Measurements from ENCODE around the gene ARL6IP4. TPM values are rescaled to one million over a fixed set of nuclear protein-coding genes. Genes with fewer than 3 reads are reported as not detected.
A peak's percentile ranks its signal among the peaks of the same experiment; 100 is the strongest.

Gene ARL6IP4
- total RNA-seq, 1 donor from 2014 or later = 173 TPM

- no peaks in the 10 kb centered on the region for H3K9me3 Mint-ChIP-seq
- peak overlapping the region; percentile 99 for H3K4me3 Mint-ChIP-seq
- no peaks in the 10 kb centered on the region for H3K36me3 Mint-ChIP-seq (ENCODE audit: low read depth)
- H3K27me3 Mint-ChIP-seq (ENCODE audit: low read depth) = peaks cover 3% of the 10 kb centered on the region
- peak; percentile 98 for DNase-seq (ENCODE audit: low read depth, low spot score)
- H3K27ac Mint-ChIP-seq (ENCODE audit: unreplicated experiment) = peak overlapping the region; percentile 100
- no peak for TF ChIP-seq CTCF (conservative IDR thresholded peaks at IDR 0.05)
- peaks cover 21% of the 10 kb centered on the region for H3K4me1 Mint-ChIP-seq
Observed at GRCh38 chr12:122974274-122974891, 6.1 kb upstream of the ARL6IP4 start.

- H3K27me3 Mint-ChIP-seq (ENCODE audit: low read depth) = peaks cover 5% of the 10 kb centered on the region
- H3K36me3 Mint-ChIP-seq (ENCODE audit: low read depth) = no peaks in the 10 kb centered on the region
- peaks cover 26% of the 10 kb centered on the region for H3K4me1 Mint-ChIP-seq
- TF ChIP-seq CTCF (conservative IDR thresholded peaks at IDR 0.05) = no peak
- peak within 1 kb of the TSS; percentile 100 for H3K27ac Mint-ChIP-seq (ENCODE audit: unreplicated experiment)
- H3K4me3 Mint-ChIP-seq = peak within 1 kb of the TSS; percentile 99
- DNase-seq (ENCODE audit: low read depth, low spot score) = peak; percentile 78
- H3K9me3 Mint-ChIP-seq = no peaks in the 10 kb centered on the region
Observed at GRCh38 chr12:122974892-122975789, 5.3 kb upstream of the ARL6IP4 start, which contains the start of gene OGFOD2. Gene OGFOD2 (plus strand): TSS chr12:122975244. CDS start chr12:122975252, 8 bp downstream.

- Mint-ChIP-seq H3K27me3 (ENCODE audit: low read depth) (peaks cover 6% of the 10 kb centered on the region), H3K27ac (ENCODE audit: unreplicated experiment) (peak overlapping the region; percentile 100), H3K4me1 (peaks cover 27% of the 10 kb centered on the region), H3K36me3 (ENCODE audit: low read depth) (no peaks in the 10 kb centered on the region), H3K9me3 (no peaks in the 10 kb centered on the region), H3K4me3 (peak overlapping the region; percentile 99)
- no peak for TF ChIP-seq CTCF (conservative IDR thresholded peaks at IDR 0.05)
- DNase-seq (ENCODE audit: low read depth, low spot score) = no peak
Observed at GRCh38 chr12:122975790-122976647, 4.5 kb upstream of the ARL6IP4 start.

GRCh38 chr12:122976648-122976975, 3.9 kb upstream of the ARL6IP4 start:
- TF ChIP-seq CTCF (conservative IDR thresholded peaks at IDR 0.05) = no peak
- no peak for DNase-seq (ENCODE audit: low read depth, low spot score)
- H3K4me3 Mint-ChIP-seq = peak overlapping the region; percentile 99
- H3K4me1 Mint-ChIP-seq = peaks cover 29% of the 10 kb centered on the region
- no peaks in the 10 kb centered on the region for H3K9me3 Mint-ChIP-seq
- H3K27me3 Mint-ChIP-seq (ENCODE audit: low read depth) = peaks cover 6% of the 10 kb centered on the region
- H3K27ac Mint-ChIP-seq (ENCODE audit: unreplicated experiment) = no peak overlapping the region
- H3K36me3 Mint-ChIP-seq (ENCODE audit: low read depth) = no peaks in the 10 kb centered on the region

- no peak for DNase-seq (ENCODE audit: low read depth, low spot score)
- peaks cover 35% of the 10 kb centered on the region for H3K4me1 Mint-ChIP-seq
- H3K36me3 Mint-ChIP-seq (ENCODE audit: low read depth) = no peaks in the 10 kb centered on the region
- H3K27me3 Mint-ChIP-seq (ENCODE audit: low read depth) = peaks cover 6% of the 10 kb centered on the region
- no peak for TF ChIP-seq CTCF (conservative IDR thresholded peaks at IDR 0.05)
- no peak overlapping the region for H3K27ac Mint-ChIP-seq (ENCODE audit: unreplicated experiment)
- peak overlapping the region; percentile 99 for H3K4me3 Mint-ChIP-seq
- no peaks in the 10 kb centered on the region for H3K9me3 Mint-ChIP-seq
Observed at GRCh38 chr12:122977153-122977552, 3.3 kb upstream of the ARL6IP4 start.

Data from neural crest cell (in vitro differentiated cells).